ENCODE measurements around the gene ZFP1.

Gene ZFP1

DNA sequence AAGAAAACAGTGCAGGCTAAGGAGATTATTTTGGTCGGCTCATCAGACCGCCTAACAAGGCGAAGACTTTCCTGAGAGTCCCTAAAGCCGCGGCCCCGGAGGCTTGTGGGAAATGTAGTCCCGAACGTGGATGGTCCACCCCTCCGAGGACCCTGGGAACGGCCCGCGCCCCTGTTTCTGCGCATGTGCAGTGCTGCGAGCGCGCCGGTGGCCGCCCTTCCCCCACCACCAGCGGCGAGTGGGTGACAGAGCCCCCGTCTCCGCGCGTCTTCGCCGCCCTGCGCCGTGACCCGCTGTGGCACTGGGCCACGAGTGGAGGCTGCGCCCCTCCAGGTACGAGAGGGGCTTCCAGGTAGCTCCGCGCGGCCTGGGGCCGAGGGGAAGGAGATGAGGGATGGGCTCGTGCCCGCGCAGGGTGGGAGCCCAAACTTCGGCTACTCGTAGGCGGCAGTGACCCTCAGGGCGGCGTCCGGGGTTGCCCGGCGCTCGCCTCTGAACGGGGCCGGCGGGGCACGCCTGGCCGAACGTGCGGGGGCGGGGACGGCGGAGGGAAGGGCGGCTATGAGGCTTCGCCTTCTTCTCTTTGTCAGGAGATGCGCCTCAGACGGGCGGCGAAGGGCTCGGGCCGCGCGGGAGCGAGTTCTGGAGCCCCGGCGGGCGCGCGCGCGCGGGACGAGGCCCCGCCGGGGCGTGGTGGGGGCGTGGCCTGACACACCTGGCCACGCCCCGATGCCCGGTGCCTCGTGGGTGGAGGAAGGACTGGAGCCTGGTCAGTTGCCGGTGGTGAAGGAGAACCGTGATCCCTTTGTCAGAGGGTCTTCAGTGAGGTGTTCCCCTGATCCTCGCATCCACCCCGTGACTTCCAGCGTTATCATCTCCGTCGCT lies at the start of gene ZFP1:
Gene ZFP1, plus strand, starts transcription at position 214 of the 885 bp plus-strand sequence. CDS start 4,428 bp downstream, outside the sequence.
- peak; percentile 91 for DNase-seq (ENCODE audit: low spot score)

- no peak for DNase-seq (ENCODE audit: low spot score)
Measured at GRCh38 chr16:75099075-75099667, 49.2 kb upstream of the ZFP1 start.

DNA sequence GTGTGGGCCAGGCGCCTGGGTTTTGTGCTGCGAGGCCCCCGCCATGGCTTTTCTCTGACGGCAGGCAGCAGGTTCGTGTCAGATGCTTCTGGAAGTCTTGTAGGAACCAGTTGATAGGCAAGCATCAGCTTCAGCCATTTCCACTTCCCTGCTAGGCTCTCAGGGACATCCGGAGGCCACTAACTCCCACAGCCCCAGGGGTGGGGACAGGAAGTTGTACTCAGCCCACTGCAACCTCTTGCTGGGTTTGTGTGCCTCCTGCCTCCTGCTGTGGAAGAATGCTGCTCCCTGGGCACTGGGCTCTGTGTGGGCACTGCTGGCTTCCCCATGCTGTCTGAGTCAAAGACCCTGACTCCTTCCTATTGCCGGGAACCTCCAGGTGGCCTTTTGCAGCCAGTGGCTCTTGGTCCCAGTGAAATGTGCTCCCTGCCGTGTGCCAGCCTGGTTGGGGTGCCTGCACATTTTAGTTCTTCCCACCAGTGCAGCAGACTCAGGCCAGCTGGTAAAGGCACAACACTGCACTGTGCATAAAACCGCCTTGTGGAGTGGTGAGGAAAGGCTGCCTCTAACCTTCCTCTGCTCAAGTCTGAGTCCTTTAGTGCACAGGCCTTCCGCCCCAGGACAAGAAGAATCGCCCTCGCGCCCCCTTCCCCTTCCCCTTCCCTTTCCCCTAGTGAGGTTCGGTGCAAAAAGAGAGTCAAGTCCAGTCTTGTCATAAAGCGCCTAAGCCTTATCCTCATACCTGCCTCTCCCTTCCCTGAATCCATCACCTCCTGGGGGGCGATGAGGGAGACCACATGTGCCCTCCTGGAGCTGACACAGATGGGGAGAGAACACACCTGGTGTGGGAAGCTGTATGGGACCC lies 48.4 kb upstream of the ZFP1 start:
- no peak for DNase-seq (ENCODE audit: low spot score)

DNA sequence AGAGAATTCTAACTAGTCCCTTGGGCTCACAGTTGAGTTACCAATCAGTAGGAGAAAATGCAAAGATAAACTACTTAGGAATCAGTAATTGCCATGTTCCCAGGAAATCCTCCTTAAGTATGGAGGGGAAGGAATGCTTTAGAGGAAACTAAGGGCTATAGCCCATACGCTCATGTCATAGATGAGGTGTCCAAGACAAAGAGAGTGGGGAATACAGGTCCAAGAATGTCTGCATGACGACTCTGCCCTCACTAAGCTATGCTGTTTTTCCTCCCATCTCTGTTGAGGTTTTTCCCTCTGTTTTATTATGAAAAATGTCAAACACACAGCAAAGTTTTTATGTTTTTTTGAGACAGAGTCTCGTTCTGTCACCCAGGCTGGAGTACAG lies 47.7 kb upstream of the ZFP1 start:
- DNase-seq (ENCODE audit: low spot score), result no peak

DNA sequence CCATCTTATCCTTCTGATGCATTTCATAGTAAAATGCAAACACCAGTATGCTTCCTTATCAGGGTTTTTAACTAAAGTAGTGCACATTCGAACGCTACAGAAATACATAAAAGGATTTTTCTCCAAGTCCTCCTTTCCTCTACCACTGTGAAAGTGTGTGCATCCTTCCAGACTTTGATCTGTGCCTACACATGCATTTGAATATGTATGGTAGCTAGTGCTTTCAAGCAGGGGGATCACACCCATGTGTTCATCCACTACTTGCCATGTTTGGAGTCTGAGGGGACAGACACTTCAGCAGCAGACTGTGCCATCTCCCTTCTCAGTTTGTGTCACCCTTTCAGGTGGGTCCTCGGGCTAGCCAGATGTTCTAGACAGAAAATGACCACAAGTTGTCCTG lies 46.7 kb upstream of the ZFP1 start:
- no peak for DNase-seq (ENCODE audit: low spot score)

- DNase-seq (ENCODE audit: low spot score), result no peak
Measured at GRCh38 chr16:75102595-75102994, 45.7 kb upstream of the ZFP1 start.

DNA sequence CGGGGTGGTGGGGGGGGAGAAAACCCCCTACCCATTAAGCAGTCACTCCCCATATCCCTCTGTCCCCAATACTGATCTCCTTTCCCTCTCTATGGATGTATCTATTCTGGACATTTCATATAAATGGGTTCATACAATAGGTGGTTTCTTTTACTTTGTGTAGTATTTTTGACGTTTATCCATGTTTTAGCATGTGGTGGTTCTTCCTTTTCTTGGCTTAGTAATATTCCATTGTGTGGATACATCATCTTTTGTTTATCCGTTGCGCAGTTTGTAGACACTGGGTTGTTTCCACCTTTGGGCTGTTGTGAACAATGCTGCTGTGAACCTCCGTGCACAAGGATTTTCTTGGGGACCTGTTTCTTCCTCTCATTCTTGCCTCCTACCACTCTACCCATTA lies 44.3 kb upstream of the ZFP1 start:
- DNase-seq (ENCODE audit: low spot score), result no peak

DNA sequence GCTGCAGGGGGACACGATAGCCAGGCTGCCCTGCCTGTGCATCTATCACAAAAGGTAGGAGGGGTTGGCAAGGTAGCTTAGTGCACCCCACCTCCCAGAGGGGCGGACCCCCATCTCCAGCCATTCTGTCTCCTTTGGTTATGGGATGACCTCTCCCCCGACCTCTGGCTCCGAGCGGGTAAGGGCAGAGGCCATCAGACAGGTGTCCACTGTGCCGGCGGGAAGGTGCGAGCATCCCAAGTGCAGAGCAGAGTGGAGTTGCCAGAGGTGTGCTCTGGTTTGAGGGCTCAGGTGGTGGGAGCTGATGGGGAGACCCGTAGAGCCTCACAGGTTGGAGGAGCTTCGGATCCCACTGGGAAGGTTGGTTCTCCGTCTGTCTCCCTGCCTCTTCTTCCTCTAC lies 43.5 kb upstream of the ZFP1 start:
- no peak for DNase-seq (ENCODE audit: low spot score)

- no peak for DNase-seq (ENCODE audit: low spot score)
Measured at GRCh38 chr16:75105306-75106061, 42.8 kb upstream of the ZFP1 start.

GRCh38 chr16:75106351-75107274 lies 41.7 kb upstream of the ZFP1 start:
- no peak for DNase-seq (ENCODE audit: low spot score)

DNA sequence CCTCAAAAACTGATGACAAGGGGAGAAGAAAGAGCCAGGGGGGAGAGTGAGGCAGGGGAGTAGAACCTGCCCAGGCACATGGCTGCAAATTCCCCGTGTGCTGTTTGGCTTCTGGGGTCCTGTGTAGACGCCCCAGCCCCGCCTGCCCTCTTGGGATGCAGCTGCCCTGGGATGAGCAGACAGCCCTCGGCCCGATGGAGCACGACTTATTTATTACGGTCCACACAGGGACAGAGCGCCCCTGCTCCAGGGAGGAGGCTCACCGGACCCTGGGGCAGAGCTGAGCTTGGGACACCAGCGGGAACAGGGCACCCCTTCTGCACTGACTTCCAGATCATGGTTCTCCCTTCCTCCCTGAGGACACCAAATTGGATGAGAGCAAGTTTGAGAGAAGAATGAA lies 40.8 kb upstream of the ZFP1 start:
- no peak for DNase-seq (ENCODE audit: low spot score)

- DNase-seq (ENCODE audit: low spot score), result peak; percentile 100
Measured at GRCh38 chr16:75108792-75109731, 39.3 kb upstream of the ZFP1 start.

DNA sequence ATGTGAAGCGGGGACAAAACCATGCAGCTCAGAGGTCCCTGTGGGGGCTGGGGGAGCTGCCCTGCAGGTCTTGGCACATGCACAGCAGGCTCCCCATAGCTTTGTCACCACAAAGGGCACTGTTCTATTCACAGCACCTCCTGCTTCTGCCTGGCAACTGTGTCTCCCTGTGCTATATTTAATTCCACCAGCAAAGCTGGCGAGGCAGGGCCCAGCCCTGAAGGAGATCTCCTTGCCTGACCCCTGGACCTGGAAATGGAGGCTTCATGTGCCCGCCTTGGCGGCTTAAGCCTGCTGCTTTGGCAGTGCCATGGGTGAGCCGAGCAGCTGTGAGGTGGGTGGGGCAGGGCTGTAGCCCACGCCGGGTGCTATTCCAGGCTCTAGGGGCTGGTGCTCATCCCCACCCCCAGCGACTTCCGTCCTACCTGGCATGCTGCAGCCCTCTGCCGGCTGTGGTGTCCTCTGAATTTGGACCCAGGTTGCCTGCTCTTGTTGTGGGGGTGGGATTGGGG lies 38.5 kb upstream of the ZFP1 start:
- peak; percentile 32 for DNase-seq (ENCODE audit: low spot score)

GRCh38 chr16:75110637-75111513 lies 37.4 kb upstream of the ZFP1 start:
- peak; percentile 89 for DNase-seq (ENCODE audit: low spot score)

DNA sequence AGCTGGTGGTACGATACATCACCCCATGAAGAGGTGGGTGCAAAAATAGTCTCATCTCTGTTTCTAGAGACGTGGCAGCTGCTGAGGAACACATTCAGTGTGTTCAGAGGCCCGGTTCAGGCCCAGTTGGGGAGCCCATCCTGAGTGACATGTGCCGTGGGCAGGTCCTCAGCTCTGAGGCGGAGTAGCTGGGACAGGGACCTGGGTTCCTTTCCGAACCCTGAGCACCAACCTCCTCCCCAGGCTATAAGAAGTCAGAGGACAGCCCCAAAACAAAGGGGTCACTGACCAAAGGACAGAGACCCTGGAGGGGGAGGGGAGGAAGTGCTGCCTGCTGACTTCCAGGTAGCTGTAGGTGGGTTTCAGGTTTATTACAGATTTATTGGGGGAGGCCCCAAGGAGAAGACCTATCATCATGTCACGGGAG lies 36.8 kb upstream of the ZFP1 start:
- no peak for DNase-seq (ENCODE audit: low spot score)

- DNase-seq (ENCODE audit: low spot score), result no peak
Measured at GRCh38 chr16:75111961-75112733, 36.2 kb upstream of the ZFP1 start.

GRCh38 chr16:75112734-75113491 lies 35.4 kb upstream of the ZFP1 start:
- DNase-seq (ENCODE audit: low spot score), result no peak
